ENCODE data around the gene NECTIN1. TPM values are rescaled to one million over a fixed set of nuclear protein-coding genes. Genes with fewer than 3 reads are reported as not detected.

NECTIN1 gene
- total and polyA plus RNA-seq, 2 of the 4 experiments (the other 2 are of a cell fraction) = 2.3 to 4.2 TPM

DNA sequence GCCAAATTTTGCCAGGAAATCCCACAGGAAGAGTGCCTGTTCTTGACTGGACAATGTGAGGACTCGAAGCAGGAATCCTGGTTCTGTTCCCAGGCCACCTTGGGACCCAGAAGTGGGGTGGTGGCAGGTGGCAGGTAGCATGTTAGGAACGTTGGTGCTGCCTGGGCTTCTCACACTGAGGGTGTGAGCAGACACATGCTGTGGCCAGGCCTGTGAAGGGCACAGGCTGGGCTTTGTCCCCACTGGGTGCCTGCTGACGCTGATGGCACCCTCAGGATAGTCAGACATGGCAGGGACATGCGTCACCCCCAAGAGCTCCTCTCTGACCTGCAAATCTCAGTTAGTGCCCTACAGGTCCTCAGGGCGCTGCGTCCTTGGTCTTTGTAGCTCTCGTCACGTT, 21.1 kb upstream of the NECTIN1 start:
- ATAC-seq (ENCODE audit: low read depth) = no peak
- dilution Hi-C loops (cut with HindIII; ENCODE audit: low sequenced_read_pairs, unreplicated experiment) (no loop called here), in situ Hi-C loops (cut with MboI; ENCODE audit: low sequenced_read_pairs) (no loop called here), intact Hi-C loops (cut with micrococcal nuclease) (no loop called here)
- TF ChIP-seq MAFK (IDR thresholded peaks at IDR 0.05; ENCODE audit: low read depth, low read length) (no peak), FOS (IDR thresholded peaks at IDR 0.05; ENCODE audit: low read depth, low read length) (no peak), RFX5 (IDR thresholded peaks at IDR 0.05; ENCODE audit: low read depth, low read length) (no peak)
- Histone ChIP-seq H3K4me1 (ENCODE audit: control insufficient read depth, insufficient read depth, low read length) (no peaks in the 10 kb centered on the region), H3K9me1 (ENCODE audit: insufficient read depth, low read length) (no peaks in the 10 kb centered on the region), H4K91ac (ENCODE audit: insufficient read depth, low read depth, low read length) (no peak overlapping the region), H3K4ac (ENCODE audit: low read depth, low read length) (no peak overlapping the region), H2BK5ac (ENCODE audit: low read depth, low read length, poor library complexity, severe bottlenecking) (no peak overlapping the region), H2AK5ac (ENCODE audit: low read depth, low read length) (no peak overlapping the region), H2BK20ac (ENCODE audit: low read depth, low read length) (no peak overlapping the region), H3K18ac (ENCODE audit: low read depth, low read length) (no peak overlapping the region), H3K9me3 (ENCODE audit: control insufficient read depth, insufficient read depth, low read length) (no peaks in the 10 kb centered on the region), H3K36me3 (ENCODE audit: control insufficient read depth, insufficient read depth, low read length) (no peaks in the 10 kb centered on the region), H3K27ac (ENCODE audit: insufficient read depth, low read length) (no peak overlapping the region), H3K27me3 (ENCODE audit: control insufficient read depth, insufficient read depth, low read length) (peaks cover 33% of the 10 kb centered on the region), H3K4me3 (ENCODE audit: insufficient read depth, low read depth, low read length) (no peak overlapping the region), H4K5ac (ENCODE audit: low read depth, low read length) (no peak overlapping the region), H2BK120ac (ENCODE audit: low read depth, low read length) (no peak overlapping the region), H4K20me1 (ENCODE audit: insufficient read depth, low read length) (no peaks in the 10 kb centered on the region), H3K79me1 (ENCODE audit: low read depth in 1 of 2, low read length in 2 of 2) (no peaks in the 10 kb centered on the region), H2BK15ac (ENCODE audit: low read depth, low read length) (no peak overlapping the region), H3K9ac (ENCODE audit: low read depth, low read length) (no peak overlapping the region), H2AFZ (replicated peaks; ENCODE audit: low read length, poor library complexity) (no peak overlapping the region), H2AK9ac (replicated peaks; ENCODE audit: low read depth, low read length, poor library complexity) (no peak overlapping the region), H3K14ac (replicated peaks; ENCODE audit: low read depth, low read length) (no peak overlapping the region), H3K4me2 (ENCODE audit: low read depth, low read length) (no peak overlapping the region), H3K23ac (ENCODE audit: low read depth, low read length) (no peak overlapping the region), H4K8ac (ENCODE audit: low read depth in 2 of 2, low read length in 2 of 2) (no peak overlapping the region), H3K56ac (ENCODE audit: extremely low read depth, insufficient read depth, low read length) (no peak overlapping the region)
- BruUV-seq (replicated peaks) = no TSS peak
- POLR2A ChIA-PET (ENCODE audit: unreplicated experiment) = no interaction called here
- CTCF ChIA-PET = interaction anchor here (1.0 kb wide), 1 partner anchor 21 kb away, joined by 4 read pairs; the partner anchor contains the start of gene NECTIN1
- WGBS, 2 experiments (ENCODE audit: extremely low coverage in 2 of 2, insufficient read length in 1 of 2) = 37% methylated on average over 5 of the region's 8 CpGs; no CpG with 5 or more reads in 1 of the 2 experiments
- no peak for DNase-seq

All from IMR-90 (cell line).